Activated CD8-positive, alpha-beta memory T cell treated with anti-CD3 and anti-CD28 coated beads, Interleukin-2, amount 50 U/mL, for 48 hours (primary cell): Measurements from ENCODE around the gene AFF3.
"Not testable (repeated sequence)": the region's sequence is repeated elsewhere in the genome, so short reads cannot be mapped to it uniquely, and the experiment has no call there.

ENCODE experiments used
- DNase-seq: peaks from one replicate; pipeline ENCODE4 v3.0.0-alpha.2; 2020

The AFF3 gene

DNA sequence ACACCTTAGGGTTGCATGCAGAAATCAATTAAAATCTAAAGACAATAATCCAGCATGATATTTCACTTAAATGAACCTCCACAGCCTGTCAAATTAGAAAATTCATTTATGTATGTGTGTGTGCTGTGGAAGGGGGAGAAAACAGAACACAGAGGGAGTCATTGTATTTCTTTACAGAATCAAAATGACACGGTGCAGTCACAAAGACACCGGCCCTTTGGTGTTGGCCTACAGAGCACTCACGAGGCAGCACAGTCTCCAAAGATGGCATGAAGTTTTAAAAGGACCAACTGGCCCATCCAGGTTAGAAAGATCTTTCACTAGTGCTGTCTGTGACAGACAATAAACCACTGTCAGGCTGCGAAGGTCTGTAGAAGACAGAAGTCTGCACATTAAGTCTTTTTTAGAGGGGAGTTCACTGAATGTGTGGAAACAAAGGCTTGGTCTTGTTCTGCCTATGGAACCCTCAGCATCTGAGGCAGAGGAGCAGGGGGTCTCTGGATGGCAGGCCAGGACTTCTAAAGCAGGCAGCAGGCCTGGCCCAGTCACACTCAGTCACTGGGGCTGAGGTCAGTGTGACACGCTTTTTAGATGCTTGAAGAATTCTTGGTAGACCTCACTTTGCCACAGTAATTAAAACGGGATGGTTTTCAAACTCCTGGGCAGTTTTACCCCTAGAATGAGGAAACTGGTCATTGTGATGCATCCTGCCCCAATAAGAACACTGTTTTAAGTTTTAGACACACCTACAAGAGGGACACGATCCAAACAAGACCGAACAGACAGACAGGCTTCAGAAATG lies 184.9 kb downstream of the AFF3 start:
- DNase-seq, result no peak

DNA sequence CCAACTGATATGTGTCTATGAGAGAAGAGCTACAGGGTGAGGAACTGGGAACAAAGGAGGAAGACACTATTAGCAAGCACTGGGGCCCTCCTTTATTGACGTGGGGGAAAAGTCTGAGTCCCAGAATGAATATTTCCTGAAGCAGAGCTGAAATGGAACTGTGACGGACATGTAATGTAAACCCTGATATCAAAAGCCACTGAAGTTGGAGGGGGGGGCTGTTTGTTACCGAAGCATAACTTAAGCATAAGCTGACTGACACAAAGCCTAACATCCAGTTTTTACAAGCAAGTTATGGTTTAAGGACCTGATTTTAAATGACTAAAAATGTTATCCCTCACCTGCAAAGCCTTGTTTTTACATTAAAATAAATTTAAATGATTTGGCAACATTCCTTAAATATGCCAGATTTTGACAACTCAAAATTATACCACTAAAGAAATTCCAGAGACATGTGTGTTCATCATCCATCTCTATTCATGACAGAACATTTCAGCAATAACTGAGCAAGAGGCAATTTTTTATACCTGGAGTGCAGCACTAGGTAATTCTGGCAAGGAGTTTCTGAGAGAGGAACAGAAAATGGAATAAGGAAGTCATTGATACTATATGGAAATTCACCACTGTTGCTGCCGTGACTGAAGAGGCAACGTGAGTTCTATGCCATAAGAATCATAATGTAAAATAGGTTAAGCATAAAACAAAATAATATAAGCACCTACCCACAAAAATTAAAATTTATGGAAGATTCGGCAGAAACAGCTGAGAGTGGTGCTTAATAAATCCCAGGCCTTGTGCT lies 186.0 kb downstream of the AFF3 start:
- DNase-seq, result no peak

DNA sequence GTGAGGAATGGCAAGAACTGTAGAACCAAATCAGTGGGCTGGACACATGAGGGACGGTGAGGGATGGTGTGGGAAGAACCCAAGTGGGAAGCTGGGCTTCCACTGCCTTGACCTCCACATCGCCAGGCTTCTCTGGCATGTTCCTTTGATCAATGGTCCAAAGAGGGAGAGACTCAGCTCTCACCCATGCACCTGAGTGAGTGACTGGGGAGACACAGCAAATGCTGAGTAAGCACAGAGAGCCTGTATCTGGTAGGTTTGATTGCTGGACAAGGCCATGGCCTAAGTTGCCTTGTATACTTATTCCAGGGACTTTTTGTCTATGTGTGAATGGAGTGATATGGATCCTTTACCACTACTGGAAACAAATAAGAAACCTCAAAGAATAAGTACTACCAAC lies 188.6 kb downstream of the AFF3 start:
- DNase-seq, result no peak

DNA sequence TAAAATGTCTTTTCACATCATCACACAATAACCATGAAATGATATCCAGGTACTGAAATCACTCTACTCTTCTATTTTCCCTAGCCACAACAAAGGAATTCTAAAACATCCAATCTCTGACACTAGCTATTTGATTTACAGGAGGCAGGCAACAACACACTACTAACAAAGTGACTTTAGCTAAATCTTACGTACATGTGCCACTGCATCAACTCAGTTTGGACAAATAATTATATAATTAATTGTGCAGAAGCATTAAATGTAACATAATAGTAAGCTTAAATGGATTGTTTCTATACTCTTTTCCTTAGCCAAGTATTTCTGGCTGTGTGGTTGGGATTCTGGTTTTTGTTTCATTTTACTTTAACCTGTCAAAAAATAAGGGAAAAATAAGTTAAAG lies 192.4 kb downstream of the AFF3 start:
- DNase-seq, result no peak

DNA sequence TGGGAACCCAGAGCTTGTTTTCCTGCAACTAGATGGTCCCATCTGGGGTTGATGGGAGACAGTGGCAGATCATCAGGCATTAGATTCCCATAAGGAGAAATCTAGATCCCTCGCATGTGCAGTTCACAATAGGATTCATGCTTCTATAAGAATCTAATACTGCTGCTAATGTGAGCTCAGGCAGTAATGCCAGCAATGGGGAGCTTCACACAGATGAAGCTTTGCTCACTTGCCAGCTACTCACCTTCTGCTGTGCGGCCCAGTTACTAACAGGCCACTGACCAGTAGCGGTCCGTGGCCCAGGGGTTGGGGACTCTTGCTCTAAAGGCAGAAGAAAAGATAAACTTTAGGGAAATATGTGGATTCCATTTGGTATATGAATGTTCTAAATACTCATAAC lies 192.9 kb downstream of the AFF3 start:
- DNase-seq, result no peak

DNA sequence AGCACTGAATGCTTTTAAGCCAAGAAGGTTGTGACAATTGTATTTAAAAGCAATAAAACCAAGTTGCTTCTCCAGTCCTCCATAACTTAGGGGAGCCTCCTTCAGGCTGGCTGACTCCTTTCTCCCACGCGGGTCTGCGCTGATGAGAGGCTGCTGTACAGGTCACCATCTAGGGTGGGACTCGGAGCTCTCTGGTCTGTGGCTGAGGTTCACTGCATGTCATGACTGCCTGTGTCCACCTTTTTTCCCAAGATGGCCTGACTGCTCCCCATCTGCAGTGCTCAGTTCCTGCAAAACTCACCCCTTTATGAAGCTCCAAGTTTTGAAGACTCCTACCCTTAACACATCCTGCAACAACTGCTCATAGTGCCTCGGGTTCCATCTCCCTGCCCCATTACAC lies 194.4 kb downstream of the AFF3 start:
- DNase-seq, result no peak

DNA sequence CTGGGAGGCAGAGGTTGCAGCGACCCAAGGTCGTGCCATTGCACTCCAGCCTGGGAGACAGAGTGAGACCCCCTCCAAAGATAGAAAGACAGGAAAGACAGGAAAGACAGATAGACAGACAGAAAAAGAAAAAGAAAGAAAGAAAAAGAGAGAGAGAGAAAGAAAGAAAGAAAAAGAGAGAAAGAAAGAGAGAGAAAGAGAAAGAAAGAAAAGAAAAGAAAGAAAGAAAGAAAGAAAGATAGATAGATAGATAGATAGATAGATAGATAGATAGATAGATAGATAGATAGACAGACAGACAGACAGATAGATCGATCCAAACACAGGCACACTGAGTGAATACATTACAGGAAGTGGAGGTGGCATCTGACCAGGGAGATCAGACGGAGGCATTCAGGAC lies 195.0 kb downstream of the AFF3 start:
- not testable (repeated sequence) for DNase-seq

DNA sequence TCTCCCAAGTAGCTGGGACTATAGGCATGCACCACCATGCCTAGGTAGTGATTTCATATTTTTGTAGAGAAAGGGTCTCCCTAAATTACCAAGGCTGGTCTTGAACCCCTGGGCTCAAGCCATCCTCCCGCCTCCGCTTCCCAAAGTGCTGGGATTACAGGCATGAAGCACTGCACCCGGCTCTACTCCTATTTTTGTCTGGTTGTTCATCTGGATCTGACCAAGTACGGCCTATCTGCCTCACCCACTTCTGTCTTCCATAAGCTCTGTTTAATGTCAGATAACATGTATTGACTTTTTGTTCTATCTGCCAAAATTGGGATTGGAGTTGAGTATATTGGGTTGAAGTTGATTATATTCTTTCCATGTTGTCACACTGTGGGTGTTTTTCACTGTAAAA lies 198.4 kb downstream of the AFF3 start:
- DNase-seq, result no peak

DNA sequence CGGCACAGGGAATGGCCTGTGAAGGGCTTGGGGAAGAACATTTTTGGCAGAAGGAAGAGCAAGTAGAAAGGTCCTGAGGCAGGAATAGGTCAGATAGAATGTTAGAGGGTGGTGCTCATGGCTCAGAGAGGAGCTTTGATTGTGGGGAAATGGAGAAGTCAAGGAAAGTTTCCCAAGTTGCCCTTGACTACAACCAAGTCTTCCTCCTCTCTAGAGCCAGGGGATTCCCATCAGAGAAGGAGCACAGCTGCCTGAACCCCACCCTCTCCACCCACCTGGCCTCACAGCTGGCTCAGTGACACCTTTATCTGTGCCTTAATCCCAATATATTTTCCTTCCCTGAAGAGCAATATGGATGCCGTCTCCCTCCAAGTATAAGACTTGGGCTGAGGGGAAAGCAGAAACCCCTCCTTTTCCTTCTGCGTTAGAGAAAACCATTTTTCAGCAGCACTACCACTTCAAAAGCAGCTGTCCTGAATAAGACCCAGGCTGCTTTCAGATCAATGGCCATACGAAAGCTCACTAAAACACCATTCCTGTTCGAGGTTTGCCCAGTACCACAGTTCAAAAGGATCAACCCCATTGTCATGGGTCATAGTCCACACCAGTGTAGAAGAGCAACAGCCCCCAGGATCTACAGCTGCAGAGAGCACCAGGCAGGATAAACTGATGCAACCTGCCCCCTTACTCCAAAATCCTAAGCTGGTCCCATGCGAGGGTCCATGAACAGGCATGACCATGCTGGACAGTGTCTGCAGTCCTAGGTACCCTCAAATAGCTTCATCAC lies 199.6 kb downstream of the AFF3 start:
- no peak for DNase-seq

DNA sequence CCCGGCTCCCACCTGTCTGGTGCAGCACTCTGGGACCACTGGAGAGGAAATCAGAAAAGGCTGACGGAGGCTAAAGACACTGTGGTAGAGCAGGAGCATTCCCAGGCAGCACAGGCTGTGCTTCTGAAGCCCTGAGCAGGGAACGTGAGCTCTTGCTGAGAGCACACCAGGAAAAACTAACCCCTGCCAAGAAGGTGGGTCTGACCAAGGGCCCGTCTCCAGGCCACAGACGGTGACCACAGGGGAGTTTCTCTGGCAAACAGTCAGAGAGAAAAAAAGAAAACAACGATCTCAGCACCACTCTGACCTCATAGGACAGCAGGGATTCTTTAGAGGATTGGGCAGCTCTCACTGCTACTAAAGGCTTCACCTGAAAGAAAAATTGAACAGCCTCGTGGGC lies 201.4 kb downstream of the AFF3 start:
- DNase-seq, result no peak

DNA sequence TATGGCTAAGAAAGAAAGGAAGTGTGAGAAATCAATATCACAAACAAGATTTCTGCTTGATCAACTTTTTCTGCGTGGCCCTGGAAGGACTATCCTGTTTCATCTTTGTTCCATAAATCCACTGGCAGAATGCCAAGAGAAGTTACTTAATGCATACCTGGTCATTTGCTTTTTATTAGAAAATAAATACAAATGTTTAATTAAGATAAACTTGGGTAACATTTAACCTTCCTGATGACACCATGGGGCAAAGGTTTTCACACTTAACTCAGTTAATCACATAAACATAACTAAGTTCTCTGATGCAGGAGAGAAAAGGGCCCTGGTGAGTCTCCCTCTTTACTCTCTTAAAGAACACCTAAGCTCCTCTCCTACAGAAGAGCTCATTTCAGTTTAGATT lies 203.3 kb downstream of the AFF3 start:
- no peak for DNase-seq

DNA sequence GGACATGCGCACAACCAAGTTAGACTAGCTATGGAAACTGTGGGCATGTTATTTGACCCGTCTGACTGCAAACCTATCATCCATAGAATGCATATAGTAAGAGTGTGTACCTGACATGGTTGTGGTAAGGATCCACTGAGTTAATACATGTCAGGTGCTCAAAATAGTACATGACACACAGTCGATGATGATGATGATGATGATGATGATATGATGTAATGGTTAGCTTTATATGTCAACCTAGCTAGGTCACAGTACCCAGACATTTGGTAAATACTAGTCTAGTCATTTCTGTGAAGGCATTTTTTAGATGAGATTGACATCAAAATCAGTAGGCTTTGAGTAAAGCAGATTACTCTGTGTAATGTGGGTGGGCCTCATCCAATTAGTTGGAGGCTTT lies 204.1 kb downstream of the AFF3 start:
- DNase-seq, result no peak

DNA sequence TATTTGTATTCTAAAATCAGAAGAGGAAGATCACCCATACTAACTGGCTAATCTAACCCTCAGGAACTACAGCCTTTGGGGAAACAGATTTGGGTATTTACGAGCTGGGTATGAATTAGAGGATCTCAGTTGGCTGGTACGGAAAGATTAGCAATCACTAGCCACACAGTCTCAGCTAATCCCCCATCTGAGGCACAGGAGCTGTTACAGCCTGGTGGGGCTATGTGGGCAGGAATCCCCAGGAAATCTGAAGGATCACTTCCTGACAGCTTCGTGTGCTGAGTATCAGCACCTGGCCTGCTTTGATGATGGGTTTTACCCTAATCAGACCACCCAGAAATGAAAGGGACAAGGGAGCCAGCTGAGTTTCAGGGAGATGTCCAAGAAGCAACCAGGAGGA lies 206.3 kb downstream of the AFF3 start:
- no peak for DNase-seq

DNA sequence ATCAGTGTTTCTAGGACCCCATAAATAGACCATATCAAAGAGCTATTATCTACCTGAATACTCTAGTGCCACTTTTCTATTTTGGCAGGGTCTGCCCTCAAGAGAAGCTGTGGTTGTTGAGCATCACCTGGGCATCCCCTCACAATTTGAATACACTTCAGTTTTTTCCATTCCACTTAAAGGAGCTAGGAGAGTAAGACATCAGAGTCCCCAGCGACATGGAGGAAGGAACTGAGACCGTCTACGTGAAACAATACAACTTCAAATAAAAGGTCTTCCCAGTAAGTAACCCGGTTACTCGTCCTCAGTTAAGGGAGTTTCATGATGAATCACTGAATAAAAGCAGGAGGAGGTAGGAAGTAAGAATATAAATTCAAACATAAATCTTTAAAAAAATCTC lies 206.7 kb downstream of the AFF3 start:
- DNase-seq, result no peak

DNA sequence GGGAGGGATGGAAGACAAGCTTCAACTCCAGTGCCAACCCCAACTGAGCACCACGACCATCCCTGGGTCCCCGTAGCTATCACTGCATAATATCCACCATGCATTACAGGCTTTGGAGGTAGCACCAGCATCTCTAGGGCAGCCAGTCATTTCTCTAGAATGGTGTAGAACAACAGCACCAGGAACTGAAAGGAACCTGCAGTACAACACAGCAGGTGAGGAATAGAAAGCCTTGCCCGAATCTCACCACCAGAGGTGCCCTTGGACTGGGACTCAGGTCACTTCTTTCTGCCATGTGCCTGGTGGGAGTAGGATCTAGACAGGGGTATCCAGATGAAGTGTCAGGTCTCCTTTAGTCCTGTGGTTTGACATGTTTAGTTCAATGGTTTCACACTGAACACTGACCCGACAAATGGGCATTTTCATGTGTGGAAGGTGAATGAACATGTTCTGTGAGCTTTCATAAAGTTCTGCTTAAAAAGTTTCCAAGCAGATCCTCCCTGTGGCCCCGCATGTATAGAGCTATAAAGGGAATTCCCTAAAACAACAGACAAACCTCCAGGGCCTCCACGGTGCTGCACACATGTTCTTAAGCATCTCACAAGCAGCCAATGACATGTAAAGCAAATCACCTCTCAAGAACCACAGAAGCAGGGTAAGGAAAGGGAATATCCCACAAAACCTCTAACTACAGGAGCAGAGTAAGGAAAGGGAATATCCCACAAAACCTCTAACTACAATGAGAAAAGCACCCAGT lies 208.3 kb downstream of the AFF3 start:
- DNase-seq, result no peak

DNA sequence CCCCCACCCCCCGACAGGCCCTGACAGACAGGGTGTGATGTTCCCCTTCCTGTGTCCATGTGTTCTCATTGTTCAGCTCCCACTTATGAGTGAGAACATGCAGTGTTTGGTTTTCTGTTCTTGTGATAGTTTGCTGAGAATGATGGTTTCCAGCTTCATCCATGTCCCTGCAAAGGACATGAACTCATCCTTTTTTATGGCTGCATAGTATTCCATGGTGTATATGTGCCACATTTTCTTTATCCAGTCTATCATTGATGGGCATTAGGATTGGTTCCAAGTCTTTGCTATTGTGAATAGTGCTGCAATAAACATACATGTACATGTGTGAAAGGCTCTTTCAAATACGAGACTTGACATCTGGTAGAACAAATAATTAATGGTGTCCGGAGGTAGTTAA lies 208.9 kb downstream of the AFF3 start:
- not testable (repeated sequence) for DNase-seq

DNA sequence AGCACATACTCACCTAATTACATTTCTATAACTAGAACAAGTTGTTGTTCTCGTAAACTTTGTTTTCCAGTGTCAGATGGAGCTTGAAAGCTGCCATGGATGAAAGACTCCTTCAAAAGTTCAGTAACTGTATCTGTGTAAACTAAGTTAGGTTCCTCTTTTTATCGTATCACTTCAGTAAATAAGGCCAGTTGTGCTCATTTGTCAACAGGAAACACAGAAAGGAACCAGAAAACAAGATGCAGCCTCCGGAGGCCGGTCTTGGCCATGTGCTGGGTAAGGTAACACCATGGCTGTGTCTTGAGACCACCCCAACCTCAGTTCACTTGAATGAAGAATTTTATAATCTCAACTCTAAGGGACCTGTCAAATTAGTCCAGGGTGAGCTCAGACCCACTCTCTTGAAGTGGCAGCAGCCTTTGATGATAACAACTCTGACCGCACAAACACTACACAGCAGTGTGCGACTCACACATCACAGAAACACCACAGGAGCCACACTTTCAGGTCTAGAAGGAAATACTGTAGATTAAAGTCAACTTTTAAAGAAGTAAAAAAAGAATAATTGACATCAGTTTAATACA lies 213.8 kb downstream of the AFF3 start:
- no peak for DNase-seq

DNA sequence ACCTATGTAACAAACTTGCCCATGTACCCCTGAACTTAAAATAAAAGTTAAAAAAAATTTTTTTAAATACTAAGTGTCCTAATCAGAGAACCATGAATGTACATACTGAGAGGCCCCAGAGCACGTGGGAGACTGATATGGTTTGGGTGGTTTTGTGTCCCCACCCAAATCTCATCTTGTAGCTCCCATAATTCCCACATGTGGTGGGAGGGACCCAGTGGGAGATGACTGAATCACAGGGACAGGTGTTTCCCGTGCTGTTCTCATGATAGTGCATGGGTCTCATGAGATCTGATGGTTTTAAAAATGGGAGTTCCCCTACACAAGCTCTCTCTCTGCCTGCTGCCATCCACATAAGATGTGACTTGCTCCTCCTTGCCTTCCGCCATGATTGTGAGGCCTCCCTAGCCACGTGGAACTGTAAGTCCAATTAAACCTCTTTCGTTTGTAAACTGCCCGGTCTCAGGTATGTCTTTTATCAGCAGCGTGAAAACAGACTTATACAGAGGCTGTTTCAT lies 214.6 kb downstream of the AFF3 start:
- DNase-seq, result not testable (repeated sequence)

DNA sequence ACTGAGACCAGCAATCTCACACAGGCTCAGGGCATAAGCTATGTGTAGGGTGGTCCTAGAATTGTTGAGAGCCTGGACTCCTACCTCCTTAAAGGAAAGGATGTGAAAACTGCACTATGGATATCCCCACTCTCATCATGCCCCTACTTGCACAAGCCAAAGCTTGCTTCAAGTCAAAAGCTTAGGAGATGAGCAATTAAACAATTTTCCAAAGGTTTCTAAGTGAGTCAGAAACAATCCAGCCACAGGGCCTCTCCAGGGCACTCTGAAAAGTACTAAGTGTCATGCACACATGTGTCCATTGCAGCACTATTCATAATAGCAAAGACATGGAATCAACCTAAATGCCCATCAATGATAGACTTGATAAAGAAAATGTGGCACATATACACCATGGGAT lies 215.4 kb downstream of the AFF3 start:
- no peak for DNase-seq

DNA sequence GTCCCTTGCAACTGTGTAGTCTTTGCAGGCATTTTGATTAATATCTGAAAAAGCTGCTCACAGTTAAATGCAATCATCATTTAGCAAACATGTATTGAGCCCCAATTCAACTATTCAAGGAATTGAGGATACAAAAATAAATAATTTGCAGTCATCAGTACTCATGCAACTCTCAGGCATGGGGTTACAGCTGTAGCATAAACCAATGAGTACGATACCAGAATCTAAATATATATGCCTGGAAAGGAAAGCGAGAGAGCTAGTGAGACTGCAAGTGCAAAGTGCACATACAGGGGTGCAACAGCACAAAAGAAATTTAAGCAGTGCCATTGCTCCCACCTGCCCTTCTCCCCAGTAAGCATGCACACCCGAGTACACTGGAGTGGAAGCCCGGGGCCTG lies 216.4 kb downstream of the AFF3 start:
- DNase-seq, result no peak

DNA sequence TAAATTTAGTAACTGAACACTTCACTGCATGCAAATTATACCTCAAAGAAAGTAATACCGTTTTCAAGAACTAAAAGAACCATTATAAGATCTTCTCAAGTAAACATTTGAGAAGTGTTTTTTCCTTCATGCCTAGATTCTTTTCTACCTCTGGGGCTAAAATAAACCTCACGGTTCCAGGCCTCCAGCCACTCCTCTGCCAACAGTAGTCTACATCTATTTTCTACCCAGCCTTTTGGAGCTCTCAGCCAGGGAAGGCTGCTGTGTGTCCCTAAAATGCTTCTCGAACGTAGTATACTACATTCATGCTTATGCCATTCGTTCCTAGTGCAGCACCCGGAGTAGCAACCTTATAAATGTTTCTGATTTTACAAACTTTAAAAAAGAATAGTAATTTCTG lies 219.7 kb downstream of the AFF3 start:
- DNase-seq, result no peak

DNA sequence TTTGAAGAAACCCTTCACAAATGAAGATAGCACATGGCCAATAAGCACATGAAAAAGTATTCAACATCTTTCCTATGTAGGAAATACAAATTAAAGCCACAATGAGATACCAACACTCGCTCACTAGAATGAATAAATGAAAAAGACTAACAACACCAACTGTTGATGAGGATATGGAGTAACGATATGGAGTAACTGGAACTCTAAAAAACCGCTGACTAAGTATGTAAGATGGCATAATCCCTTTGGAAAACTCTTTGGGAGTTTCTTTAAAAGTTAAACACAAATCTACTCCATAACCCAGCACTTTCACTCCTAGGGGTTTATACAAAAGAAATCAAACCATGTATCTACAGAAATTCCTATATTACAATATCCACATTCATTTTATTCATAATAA lies 220.5 kb downstream of the AFF3 start:
- no peak for DNase-seq
